ENCODE results near the gene USP20.

DNA sequence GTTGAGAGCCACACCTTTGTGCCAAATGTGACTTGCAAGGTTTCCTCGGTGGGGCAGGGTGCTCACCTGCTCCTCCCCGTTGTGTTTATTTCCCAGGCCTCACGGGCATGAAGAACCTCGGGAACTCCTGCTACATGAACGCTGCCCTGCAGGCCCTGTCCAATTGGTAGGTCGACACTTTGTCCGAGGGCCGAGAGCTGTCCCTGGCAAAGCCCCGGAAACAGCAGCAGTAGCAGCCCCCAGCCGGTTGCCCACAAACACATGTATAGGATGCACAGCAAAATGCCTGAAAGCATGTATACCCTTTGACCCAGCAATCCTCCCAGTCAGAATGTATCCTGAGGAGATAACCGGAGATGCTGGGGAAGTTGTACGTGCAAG is 26.2 kb downstream of the USP20 start:
- TF ChIP-seq, protein P1, sequence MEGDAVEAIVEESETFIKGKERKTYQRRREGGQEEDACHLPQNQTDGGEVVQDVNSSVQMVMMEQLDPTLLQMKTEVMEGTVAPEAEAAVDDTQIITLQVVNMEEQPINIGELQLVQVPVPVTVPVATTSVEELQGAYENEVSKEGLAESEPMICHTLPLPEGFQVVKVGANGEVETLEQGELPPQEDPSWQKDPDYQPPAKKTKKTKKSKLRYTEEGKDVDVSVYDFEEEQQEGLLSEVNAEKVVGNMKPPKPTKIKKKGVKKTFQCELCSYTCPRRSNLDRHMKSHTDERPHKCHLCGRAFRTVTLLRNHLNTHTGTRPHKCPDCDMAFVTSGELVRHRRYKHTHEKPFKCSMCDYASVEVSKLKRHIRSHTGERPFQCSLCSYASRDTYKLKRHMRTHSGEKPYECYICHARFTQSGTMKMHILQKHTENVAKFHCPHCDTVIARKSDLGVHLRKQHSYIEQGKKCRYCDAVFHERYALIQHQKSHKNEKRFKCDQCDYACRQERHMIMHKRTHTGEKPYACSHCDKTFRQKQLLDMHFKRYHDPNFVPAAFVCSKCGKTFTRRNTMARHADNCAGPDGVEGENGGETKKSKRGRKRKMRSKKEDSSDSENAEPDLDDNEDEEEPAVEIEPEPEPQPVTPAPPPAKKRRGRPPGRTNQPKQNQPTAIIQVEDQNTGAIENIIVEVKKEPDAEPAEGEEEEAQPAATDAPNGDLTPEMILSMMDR (conservative IDR thresholded peaks at IDR 0.05) = no peak
- TF ChIP-seq ZFX (IDR thresholded peaks at IDR 0.05) = no peak

Data from C4-2B (cell line).